ENCODE data around the gene TOGARAM1. TPM values are rescaled to one million over a fixed set of nuclear protein-coding genes. Genes with fewer than 3 reads are reported as not detected.

Gene TOGARAM1
- polyA plus RNA-seq, 1 of the 3 experiments (the other 2 are of a cell fraction) = 2.1 TPM

GRCh38 chr14:45083976-45084722, 122.2 kb downstream of the TOGARAM1 start, which contains the start of gene PRPF39:
PRPF39 (plus strand) TSS chr14:45084116; CDS start chr14:45095240, 11,124 bp downstream.
- Histone ChIP-seq H3K9me3 (no peaks in the 10 kb centered on the region), H3K79me2 (ENCODE audit: insufficient read depth) (peaks cover 51% of the 10 kb centered on the region)
- POLR2A ChIA-PET = no interaction called here

More at GRCh38 chr14:45083976-45084722, 122.2 kb downstream of the TOGARAM1 start, which contains the start of gene PRPF39:
- peaks cover 33% of the 10 kb centered on the region for H4K20me1 ChIP-seq (ENCODE audit: insufficient read depth)
- H3K27ac ChIP-seq (ENCODE audit: low read depth in 2 of 2, low read length in 1 of 2) = peak within 1 kb of the TSS; percentile 63 to 75
- H3K4me1 ChIP-seq (ENCODE audit: control insufficient read depth in 1 of 2, insufficient read depth in 2 of 2, low read depth in 1 of 2, low read length in 1 of 2) = no peaks in the 10 kb centered on the region; a peak in 2 of 4 replicates
- no peaks in the 10 kb centered on the region for H3K36me3 ChIP-seq (replicated peaks in 1 of 2; ENCODE audit: control insufficient read depth in 1 of 2, insufficient read depth in 2 of 2, low read length in 1 of 2)
- CTCF ChIA-PET = no interaction called here
- peak; percentile 93 for DNase-seq
- 0% methylated on average over 2 of the region's 49 CpGs for WGBS (ENCODE audit: low lambda C conversion rate)
- TF ChIP-seq TEAD4 (IDR thresholded peaks at IDR 0.05; ENCODE audit: borderline replicate concordance, insufficient read depth) (no peak), MXI1 (IDR thresholded peaks at IDR 0.05; ENCODE audit: low read depth, low read length) (peak; percentile 44), POLR2AphosphoS5 (IDR thresholded peaks at IDR 0.05; ENCODE audit: low read depth, low read length) (peak; percentile 69), USF2 (IDR thresholded peaks at IDR 0.05; ENCODE audit: borderline replicate concordance, low read depth, low read length) (0 out of 2 replicates have a peak, but pooled peaks have one; percentile 11), NRF1 (IDR thresholded peaks at IDR 0.05; ENCODE audit: low read depth, low read length) (peak; percentile 82), TAF1 (IDR thresholded peaks at IDR 0.05; ENCODE audit: borderline replicate concordance, low read depth, low read length) (peak; percentile 51; the same call in 1 of the 2 replicates), USF1 (IDR thresholded peaks at IDR 0.05; ENCODE audit: borderline replicate concordance, low read depth) (peak; percentile 85; the same call in 1 of the 2 replicates), MAX (IDR thresholded peaks at IDR 0.05; ENCODE audit: low read depth) (no peak)
- TF ChIP-seq, protein P1, sequence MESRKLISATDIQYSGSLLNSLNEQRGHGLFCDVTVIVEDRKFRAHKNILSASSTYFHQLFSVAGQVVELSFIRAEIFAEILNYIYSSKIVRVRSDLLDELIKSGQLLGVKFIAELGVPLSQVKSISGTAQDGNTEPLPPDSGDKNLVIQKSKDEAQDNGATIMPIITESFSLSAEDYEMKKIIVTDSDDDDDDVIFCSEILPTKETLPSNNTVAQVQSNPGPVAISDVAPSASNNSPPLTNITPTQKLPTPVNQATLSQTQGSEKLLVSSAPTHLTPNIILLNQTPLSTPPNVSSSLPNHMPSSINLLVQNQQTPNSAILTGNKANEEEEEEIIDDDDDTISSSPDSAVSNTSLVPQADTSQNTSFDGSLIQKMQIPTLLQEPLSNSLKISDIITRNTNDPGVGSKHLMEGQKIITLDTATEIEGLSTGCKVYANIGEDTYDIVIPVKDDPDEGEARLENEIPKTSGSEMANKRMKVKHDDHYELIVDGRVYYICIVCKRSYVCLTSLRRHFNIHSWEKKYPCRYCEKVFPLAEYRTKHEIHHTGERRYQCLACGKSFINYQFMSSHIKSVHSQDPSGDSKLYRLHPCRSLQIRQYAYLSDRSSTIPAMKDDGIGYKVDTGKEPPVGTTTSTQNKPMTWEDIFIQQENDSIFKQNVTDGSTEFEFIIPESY (IDR thresholded peaks at IDR 0.05; ENCODE audit: borderline replicate concordance, low read depth) = no peak
- no peaks in the 10 kb centered on the region for H3K9me2 ChIP-seq
- peak within 1 kb of the TSS; percentile 63 to 72 for H3K4me3 ChIP-seq (ENCODE audit: low read depth in 2 of 2, low read length in 1 of 2)
- H2AFZ ChIP-seq (ENCODE audit: low read depth) = peak within 1 kb of the TSS; percentile 98
- no peaks in the 10 kb centered on the region for H3K27me3 ChIP-seq (ENCODE audit: insufficient read depth)
- H3K4me2 ChIP-seq = peak within 1 kb of the TSS; percentile 82
- H3F3A ChIP-seq (replicated peaks; ENCODE audit: insufficient read depth) = no peaks in the 10 kb centered on the region
- peak within 1 kb of the TSS; percentile 78 for H3K9ac ChIP-seq
